ENCODE measurements around the gene FADS2.

FADS2 gene

GRCh38 chr11:61895718-61896059, 67.6 kb downstream of the FADS2 start:
- peaks cover 10% of the 10 kb centered on the region for H3K4me1 Mint-ChIP-seq
- TF ChIP-seq, protein P1, sequence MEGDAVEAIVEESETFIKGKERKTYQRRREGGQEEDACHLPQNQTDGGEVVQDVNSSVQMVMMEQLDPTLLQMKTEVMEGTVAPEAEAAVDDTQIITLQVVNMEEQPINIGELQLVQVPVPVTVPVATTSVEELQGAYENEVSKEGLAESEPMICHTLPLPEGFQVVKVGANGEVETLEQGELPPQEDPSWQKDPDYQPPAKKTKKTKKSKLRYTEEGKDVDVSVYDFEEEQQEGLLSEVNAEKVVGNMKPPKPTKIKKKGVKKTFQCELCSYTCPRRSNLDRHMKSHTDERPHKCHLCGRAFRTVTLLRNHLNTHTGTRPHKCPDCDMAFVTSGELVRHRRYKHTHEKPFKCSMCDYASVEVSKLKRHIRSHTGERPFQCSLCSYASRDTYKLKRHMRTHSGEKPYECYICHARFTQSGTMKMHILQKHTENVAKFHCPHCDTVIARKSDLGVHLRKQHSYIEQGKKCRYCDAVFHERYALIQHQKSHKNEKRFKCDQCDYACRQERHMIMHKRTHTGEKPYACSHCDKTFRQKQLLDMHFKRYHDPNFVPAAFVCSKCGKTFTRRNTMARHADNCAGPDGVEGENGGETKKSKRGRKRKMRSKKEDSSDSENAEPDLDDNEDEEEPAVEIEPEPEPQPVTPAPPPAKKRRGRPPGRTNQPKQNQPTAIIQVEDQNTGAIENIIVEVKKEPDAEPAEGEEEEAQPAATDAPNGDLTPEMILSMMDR (IDR thresholded peaks at IDR 0.05) = no peak
- no peak overlapping the region for H3K27ac Mint-ChIP-seq
- no peaks in the 10 kb centered on the region for H3K36me3 Mint-ChIP-seq (ENCODE audit: low read depth)
- no peaks in the 10 kb centered on the region for H3K9me3 Mint-ChIP-seq
- peaks cover 30% of the 10 kb centered on the region for H3K27me3 Mint-ChIP-seq (ENCODE audit: low read depth, poor library complexity)
- DNase-seq = no peak
- no peak overlapping the region for H3K4me3 Mint-ChIP-seq

DNA sequence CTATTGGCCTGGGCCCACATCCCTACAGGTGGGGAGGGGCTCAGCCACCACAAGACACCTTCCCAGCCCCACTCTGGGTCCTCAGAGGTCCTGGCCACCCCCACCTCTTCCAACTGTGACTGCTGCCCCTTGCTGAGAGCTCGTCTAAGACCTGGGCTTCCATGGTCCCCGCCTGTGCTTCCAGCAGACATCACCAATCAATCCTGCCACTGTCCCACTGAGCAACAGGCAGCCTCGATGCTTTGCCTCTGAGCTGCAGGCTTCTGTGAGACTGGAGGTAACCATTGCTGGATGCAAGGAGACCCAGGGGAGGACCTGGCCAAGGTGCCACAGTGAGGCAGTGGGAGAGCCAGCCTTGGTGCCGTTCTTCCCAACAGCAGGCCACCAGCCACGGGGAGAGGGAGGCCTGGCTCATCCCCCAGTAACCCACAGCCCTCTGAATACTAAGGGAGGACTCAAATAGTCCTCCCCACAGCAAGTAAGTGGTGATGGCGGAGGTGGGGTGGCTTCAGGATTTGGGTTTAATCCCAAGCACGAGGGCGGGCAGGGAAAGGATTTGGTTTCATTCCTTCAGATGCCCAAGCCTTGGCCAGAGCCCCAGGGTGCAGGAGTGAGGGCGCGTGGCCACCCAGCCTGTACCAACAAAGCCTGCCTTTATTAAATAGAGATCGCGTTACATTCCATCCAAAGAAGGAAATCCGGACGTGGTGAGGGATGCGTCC, 68.7 kb downstream of the FADS2 start:
- Mint-ChIP-seq H3K27ac (no peak overlapping the region), H3K4me1 (peaks cover 7% of the 10 kb centered on the region), H3K36me3 (ENCODE audit: low read depth) (no peaks in the 10 kb centered on the region), H3K27me3 (ENCODE audit: low read depth, poor library complexity) (peaks cover 30% of the 10 kb centered on the region), H3K9me3 (no peaks in the 10 kb centered on the region), H3K4me3 (no peak overlapping the region)
- DNase-seq = no peak
- TF ChIP-seq, protein P1 (IDR thresholded peaks at IDR 0.05) = no peak

DNA sequence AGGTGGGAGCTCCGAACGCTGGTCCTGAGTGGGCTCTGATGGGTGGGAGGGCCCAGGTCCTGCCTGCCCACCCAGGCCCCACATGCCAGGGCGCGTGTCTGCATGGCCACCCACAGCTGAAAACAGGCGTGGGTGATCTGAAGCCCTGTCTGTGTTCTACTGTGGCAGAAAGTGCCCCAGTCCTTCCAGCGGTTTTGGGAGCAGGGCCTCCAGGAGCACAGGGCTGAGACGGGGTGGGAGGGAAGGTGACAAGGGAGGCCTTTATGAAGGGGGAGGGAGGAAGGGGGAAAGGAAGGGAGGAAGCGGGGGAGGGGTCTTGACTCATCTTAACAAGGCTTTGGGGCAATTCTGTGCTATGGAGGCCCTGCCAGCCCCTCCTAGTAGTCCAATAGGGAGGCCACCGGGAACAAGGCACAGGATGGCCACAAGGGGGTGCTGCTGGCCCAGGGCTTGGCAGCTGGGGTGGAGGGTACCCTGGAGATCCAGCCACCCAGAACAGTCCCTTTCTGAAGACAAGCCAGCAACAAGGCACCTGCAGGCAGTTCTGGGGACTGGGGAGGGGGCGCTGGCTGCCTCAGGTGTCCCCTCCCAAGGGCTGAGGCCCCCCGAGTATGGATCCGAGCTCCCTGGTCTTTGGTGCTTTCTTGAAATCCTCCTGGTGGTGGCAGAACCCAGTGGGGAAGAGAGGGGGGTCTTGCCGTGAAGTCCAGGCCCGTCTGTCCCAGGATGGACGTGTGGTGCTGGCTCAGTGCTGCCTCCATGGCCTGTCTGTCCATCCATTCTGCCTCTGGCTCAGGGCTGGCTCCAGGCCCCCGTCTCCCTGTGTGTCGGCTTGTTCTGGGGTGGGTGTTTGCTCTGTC, 69.5 kb downstream of the FADS2 start:
- Mint-ChIP-seq H3K27me3 (ENCODE audit: low read depth, poor library complexity) (peaks cover 24% of the 10 kb centered on the region), H3K36me3 (ENCODE audit: low read depth) (no peaks in the 10 kb centered on the region), H3K4me3 (no peak overlapping the region), H3K9me3 (no peaks in the 10 kb centered on the region), H3K27ac (no peak overlapping the region), H3K4me1 (peaks cover 8% of the 10 kb centered on the region)
- TF ChIP-seq, protein P1 (IDR thresholded peaks at IDR 0.05) = peak; percentile 87
- DNase-seq = peak; percentile 91

DNA sequence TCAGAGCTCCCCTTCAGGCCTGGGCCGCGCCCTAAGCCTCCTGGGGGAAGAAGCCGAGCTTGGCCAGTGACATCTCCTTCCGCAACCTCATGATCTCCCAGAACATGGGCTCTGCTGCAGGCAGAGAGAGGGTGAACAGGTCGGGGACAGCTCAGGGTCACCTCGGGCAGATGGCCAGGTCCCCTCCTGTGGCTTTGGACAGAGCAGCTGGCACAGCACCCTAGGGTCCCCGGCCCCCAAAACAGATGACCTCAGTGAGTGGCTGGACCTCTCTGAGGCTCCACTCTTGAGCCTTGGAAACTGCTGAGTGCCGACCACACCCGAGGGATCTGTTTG, 70.1 kb downstream of the FADS2 start:
- Mint-ChIP-seq H3K4me3 (no peak overlapping the region), H3K9me3 (no peaks in the 10 kb centered on the region), H3K4me1 (peaks cover 14% of the 10 kb centered on the region), H3K27me3 (ENCODE audit: low read depth, poor library complexity) (peaks cover 18% of the 10 kb centered on the region), H3K27ac (no peak overlapping the region), H3K36me3 (ENCODE audit: low read depth) (no peaks in the 10 kb centered on the region)
- TF ChIP-seq, protein P1 (IDR thresholded peaks at IDR 0.05) = no peak
- no peak for DNase-seq

GRCh38 chr11:61899146-61899841, 71.2 kb downstream of the FADS2 start:
- H3K9me3 Mint-ChIP-seq = no peaks in the 10 kb centered on the region
- H3K27ac Mint-ChIP-seq = peak overlapping the region; percentile 44
- TF ChIP-seq, protein P1 (IDR thresholded peaks at IDR 0.05) = peak; percentile 100
- peaks cover 21% of the 10 kb centered on the region for H3K4me1 Mint-ChIP-seq
- peaks cover 13% of the 10 kb centered on the region for H3K27me3 Mint-ChIP-seq (ENCODE audit: low read depth, poor library complexity)
- H3K36me3 Mint-ChIP-seq (ENCODE audit: low read depth) = no peaks in the 10 kb centered on the region
- H3K4me3 Mint-ChIP-seq = no peak overlapping the region
- DNase-seq = peak; percentile 96
